ENCODE results near the gene PCDHA9. TPM values are rescaled to one million over a fixed set of nuclear protein-coding genes. Genes with fewer than 3 reads are reported as not detected.

Gene PCDHA9
- total and polyA plus RNA-seq, 4 donors = under 0.01 TPM; not detected in 3

- Histone ChIP-seq H3K4me3 (ENCODE audit: low read depth in 1 of 3, low read length in 3 of 3) (peak overlapping the region in 1 of 3 donors; percentile 24), H3K36me3 (ENCODE audit: control insufficient read depth in 4 of 4, insufficient read depth in 3 of 4, low read depth in 1 of 4, low read length in 3 of 4) (peaks cover 0 to 4% (median 0%) of the 10 kb centered on the region in 4 donors), H3K27ac (ENCODE audit: low read depth in 1 of 2, low read length in 2 of 2) (no peak overlapping the region), H3K27me3 (ENCODE audit: control insufficient read depth in 4 of 4, insufficient read depth in 4 of 4, low read length in 3 of 4) (peaks cover 0 to 8% (median 6%) of the 10 kb centered on the region in 4 donors), H3K4me1 (ENCODE audit: control insufficient read depth in 4 of 4, insufficient read depth in 4 of 4, low read length in 3 of 4) (no peaks in the 10 kb centered on the region), H3K9ac (ENCODE audit: low read depth in 1 of 2, low read length in 2 of 2) (no peak overlapping the region), H3K9me3 (ENCODE audit: control insufficient read depth in 4 of 4, low read length in 3 of 4) (peaks cover 9 to 29% (median 26%) of the 10 kb centered on the region in 4 donors)
- WGBS = 38% methylated on average over 76 of the region's 76 CpGs
- no peak for DNase-seq (ENCODE audit: low spot score)
- TF ChIP-seq YY1 (IDR thresholded peaks at IDR 0.05) = no peak
- TF ChIP-seq JUND (IDR thresholded peaks at IDR 0.05) = no peak
- TF ChIP-seq RAD21 (IDR thresholded peaks at IDR 0.05) = no peak
- no peak for TF ChIP-seq SP1 (IDR thresholded peaks at IDR 0.05)
- TF ChIP-seq ATF3 (IDR thresholded peaks at IDR 0.05) = no peak
- TF ChIP-seq GABPA (IDR thresholded peaks at IDR 0.05 in 1 of 2, conservative IDR thresholded peaks at IDR 0.05 in 1 of 2) = no peak
- no peak for TF ChIP-seq EGR1 (IDR thresholded peaks at IDR 0.05; ENCODE audit: low read depth in 2 of 2)
- TF ChIP-seq HNF4G (IDR thresholded peaks at IDR 0.05) = no peak
- no peak for TF ChIP-seq ZBTB33 (IDR thresholded peaks at IDR 0.05)
- TF ChIP-seq FOXA2 (IDR thresholded peaks at IDR 0.05) = no peak
- no peak for TF ChIP-seq REST (IDR thresholded peaks at IDR 0.05)
- no peak for TF ChIP-seq HNF4A (conservative IDR thresholded peaks at IDR 0.05)
- no peak for TF ChIP-seq MAX (IDR thresholded peaks at IDR 0.05)
- TF ChIP-seq RXRA (IDR thresholded peaks at IDR 0.05) = no peak
- no peak for TF ChIP-seq FOXA1 (IDR thresholded peaks at IDR 0.05)
These were observed 14.5 kb downstream of the PCDHA9 start for GRCh38 chr5:140862441-140863295.

Measured in liver (tissue), 9 donors.